GM19099 (cell line): ENCODE results near the gene ARFIP2.

ENCODE experiments used
- POLR2A ChIP-seq: IDR thresholded peaks from 3 replicates; pipeline ENCODE4 v1.6.1; 2011; ENCODE audit warnings: low read depth; ENCODE audit not compliant: insufficient read length; ENCODE audit errors: extremely low read depth

ARFIP2 gene

GRCh38 chr11:6469599-6469998, 11.5 kb downstream of the ARFIP2 start:
- TF ChIP-seq POLR2A = no peak

DNA sequence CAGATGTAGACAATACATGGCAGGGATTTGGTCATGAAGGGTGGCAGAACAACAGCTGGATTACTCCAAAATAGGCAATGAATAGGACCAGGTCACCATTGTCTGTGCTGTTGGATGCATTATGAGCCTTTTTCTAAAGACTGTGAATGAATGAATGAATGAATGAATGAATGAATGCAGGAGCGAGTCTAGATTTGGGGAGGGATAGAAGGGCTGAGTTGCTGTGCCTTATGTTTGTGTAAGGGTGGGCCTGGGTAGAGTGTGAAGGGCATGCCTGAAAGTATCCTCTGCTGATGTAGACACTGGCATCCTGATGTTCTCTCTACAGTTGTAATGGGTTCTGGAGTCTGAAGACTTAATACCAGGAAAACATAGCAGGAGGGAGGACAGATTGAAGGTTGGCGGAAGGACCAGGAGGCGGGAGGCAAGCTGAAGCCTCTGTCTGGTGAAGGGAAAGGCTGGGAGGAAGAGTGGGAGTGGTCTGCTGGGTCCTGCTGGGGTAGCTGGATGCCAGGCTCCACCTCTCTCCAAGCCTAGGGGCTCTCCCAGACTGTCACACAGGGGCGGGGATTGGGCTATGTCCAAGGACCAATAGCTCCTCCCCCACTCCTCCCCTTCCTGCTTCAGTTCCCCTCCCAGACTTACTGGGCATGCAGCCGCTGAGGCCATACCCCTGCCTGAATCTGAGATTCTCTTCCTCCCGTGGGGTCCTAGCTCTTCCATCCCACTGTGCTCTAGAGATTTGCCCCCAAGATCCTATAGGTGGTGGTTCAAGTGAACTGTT, 12.2 kb downstream of the ARFIP2 start:
- TF ChIP-seq POLR2A = peak; percentile 39

DNA sequence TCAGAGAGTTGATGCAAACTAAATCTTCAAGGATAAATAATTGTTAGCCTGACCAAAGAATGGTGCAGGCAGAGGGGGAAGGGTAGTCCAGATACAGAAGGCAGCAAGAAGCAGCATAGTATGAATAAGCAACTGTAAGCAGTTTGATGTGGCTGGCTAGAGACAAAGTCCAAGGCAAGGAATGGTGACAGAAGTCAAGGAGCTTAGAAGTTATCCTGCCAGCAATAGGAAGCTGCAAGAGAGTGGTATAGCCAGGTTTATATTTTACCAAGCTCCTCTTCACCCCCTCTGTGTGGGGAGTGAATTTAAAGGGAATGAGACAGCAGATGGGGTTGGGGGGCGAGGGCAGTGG, 22.1 kb downstream of the ARFIP2 start:
- no peak for TF ChIP-seq POLR2A

GRCh38 chr11:6458352-6459098, 22.6 kb downstream of the ARFIP2 start:
- no peak for TF ChIP-seq POLR2A

DNA sequence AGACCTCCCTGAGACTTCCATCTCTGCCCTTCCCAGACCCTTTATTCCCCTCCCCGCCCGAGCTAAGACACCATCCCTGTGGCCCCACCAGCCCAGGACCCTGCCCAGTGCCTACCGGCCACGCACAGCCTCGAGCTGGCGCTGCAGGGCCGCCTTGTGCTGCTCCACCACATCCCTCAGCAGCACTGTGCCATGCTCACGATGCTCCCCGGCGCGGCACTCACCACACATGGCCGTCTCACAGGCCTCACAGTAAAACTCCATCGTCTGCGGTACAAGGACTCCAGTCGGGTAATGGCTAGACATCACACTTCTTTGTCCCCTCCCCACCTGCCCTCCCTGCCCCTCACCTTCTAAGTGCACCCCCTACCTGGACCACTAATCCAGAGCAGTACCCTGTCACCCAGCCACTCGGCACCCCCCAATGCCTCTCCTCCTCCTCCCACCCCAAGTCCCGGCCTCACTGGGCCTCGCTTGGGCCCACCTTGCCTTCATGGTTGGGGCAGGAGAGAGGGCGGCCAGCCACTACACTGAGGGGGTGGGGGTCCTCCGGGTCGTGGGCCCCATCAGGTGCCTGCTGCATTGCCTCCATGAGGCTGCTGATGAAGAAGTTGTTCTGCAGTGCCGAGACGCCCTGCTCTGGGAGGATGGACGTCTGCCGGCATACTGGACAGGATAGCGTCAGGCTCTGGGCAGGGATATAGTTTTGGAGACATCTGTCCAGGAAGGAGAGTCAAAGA, 23.4 kb downstream of the ARFIP2 start:
- TF ChIP-seq POLR2A = no peak

DNA sequence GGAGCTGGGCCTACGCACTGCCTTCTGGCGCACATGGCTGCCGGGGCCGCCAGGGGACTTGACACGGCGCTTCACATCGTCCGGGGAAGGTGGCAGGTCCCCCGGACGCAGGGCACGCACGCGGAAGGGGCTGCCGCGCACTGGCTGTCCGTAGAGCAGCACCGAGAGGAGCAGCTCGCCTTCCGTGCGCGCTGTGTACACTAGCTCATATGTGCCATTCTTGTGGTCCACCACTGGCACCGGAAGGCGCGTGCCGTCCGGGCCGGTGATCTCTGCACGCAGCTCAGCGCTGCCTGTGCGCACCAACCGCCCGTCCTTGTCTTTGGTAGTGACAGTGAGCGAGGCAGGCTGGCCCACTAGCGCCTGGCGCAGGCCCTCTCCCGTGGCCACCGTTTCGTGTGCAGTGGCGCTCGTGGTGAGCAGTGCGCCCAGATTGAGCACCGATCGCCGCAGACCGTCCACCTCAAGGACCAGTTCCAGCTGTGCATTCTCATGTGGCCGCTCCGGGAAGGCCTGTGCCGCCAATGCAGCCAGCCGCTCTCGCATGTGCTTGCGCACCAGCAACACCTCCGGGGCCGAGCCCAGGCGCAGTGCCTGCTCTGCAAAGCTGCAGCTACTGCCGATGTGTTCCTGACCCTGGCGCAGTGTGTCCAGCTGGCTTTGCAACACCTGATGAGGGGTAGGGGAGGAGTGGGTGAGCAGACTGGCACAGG, 24.6 kb downstream of the ARFIP2 start:
- TF ChIP-seq POLR2A = no peak

GRCh38 chr11:6455070-6455469, 26.1 kb downstream of the ARFIP2 start:
- TF ChIP-seq POLR2A = no peak

DNA sequence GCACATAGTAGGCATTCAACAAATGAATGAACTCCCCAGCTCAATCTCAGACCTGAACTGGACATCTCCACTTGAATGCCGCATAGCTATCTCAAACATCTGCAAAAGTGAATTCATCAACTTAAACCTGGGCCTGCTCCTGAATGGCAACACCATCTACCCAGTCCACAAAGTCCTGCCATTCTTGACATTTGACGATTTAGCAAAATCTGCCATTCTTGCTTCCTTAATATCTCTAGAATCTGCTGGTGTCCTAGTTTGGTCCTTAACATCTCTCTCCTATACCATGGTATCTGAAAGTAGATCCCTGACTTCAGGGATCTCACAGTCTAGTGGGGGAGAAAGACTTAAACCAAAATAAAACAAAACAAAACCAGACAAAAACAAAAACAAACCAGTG, 28.0 kb downstream of the ARFIP2 start:
- no peak for TF ChIP-seq POLR2A

DNA sequence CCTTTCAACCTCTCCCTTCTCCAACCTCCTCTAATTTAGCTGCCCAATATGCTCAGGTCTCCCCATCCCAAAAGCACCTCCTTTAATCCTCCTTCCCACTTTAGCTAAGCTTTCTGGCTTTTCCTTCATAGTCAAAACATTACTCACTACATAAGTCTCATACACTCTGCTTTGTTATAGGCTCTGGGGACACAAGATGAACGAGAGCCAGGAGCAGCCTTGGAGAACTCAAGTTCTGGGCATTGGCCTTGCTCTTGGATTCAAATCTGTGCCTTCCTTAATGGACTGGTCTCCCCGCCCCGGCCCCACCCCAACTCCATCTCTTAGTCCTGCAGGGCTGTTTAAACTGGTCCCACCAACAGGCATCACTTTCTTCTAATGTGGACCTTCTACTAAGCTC, 28.9 kb downstream of the ARFIP2 start:
- no peak for TF ChIP-seq POLR2A

DNA sequence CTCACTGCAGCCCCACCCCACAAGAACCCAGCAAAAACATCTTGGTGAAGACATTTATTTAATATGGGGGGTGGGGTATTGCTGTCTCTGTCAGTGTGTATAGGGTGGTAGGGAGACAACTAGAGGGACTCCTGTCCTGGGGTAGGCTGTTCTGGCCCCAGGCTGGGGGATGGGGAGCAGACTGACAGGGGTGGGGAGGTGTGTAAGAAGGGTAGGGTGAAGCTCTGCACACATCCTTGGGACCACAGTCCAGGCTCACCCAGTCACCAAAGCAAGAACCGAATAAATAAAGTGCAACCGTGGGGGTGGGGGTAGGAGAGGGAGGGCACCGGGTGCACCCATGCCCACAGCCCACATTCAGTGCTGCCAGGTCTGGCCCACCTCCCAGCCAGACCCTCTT, 32.6 kb downstream of the ARFIP2 start:
- TF ChIP-seq POLR2A = no peak

- no peak for TF ChIP-seq POLR2A
These were observed 37.7 kb downstream of the ARFIP2 start for GRCh38 chr11:6443269-6444003.

DNA sequence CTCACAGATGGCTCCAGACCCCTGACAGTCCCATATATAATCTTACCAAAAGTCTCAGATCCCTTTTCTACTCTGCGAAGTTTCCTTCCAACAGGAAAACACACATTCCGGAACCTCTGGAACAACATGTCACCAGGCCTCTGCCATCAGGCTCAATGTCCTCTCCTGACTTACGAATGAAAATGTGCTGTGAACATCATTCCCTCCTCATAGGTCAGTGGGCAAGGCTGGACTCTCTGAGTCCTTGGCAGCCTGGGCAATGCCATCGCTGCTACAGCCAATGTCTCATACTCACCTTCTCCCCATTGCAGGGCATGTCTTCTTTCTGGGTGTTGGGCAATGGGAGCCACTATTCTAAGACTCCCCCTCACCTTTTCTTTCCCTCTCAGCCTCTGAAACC, 38.7 kb downstream of the ARFIP2 start:
- TF ChIP-seq POLR2A = no peak

DNA sequence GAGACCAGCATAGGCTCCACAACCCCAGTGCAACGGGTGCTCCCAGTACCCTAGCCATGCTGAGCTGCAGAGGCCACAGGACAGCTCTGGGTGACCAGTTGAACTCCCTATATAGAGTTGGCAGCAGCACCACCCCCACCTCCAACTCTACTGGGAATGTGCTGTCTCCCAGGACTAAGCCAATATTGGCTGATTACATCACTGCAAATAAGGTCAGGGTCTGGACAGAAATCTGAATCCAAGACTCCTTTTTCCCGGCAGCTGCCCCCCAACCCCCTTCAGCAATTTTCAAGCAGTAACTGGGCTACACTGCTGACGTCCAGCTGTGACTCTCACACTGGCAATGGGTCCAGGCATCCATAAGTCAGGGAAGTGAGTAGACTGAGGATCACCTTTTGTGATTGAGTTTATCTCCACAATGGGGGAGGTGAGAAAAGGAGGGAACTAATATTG, 40.2 kb downstream of the ARFIP2 start, which contains the start of gene HPX:
TSS of gene HPX (minus strand) at position 82 of the 453 bp plus-strand sequence. CDS start at position 58, 24 bp downstream.
- TF ChIP-seq POLR2A = no peak

DNA sequence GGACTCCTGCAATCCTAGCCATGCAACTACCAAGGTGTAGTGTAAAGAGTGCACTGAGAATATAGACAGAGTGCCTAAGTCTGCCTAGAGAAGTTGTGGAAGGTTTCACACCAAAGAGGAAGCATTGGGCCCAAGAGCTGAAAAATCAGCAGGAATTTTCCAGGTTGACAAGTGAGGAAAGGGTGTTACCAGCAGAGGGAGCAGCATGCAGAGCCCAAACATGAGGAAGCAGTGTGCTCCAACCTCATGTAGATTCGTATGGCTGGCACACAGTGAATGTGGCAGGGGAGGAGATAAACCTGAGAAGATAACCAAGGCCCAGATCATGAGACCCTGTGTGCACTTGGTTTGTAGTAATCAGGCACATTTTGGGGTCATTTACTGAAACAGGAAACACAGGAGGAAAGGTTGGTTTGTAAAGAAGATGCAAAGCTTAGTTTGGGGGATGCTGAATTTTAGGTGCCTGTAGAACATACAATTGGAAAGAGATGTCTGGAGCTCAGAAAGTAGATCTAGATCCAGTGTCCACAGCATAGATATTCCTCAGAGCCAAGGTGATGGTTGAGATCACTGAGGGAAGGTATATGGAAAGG, 42.1 kb downstream of the ARFIP2 start:
- TF ChIP-seq POLR2A = no peak

GRCh38 chr11:6437993-6438392, 43.1 kb downstream of the ARFIP2 start:
- TF ChIP-seq POLR2A = no peak

- TF ChIP-seq POLR2A = no peak
These were observed 43.7 kb downstream of the ARFIP2 start for GRCh38 chr11:6437423-6437822.
